ENCODE measurements around the gene DDOST.
A peak's percentile ranks its signal among the peaks of the same experiment; 100 is the strongest.

The DDOST gene
- 86.4 to 103 reads per million in 2 donors for total RNA-seq

- DNase-seq: peak; percentile 76 to 99 (median 93)
Measured at GRCh38 chr1:20661207-20662109, at the start of gene DDOST. Gene DDOST (minus strand): TSS chr1:20661369. CDS start chr1:20661350, 19 bp downstream.

GRCh38 chr1:20710469-20711284, 49.5 kb upstream of the DDOST start:
- no peak for DNase-seq

- DNase-seq: no peak
Measured at GRCh38 chr1:20709868-20710267, 48.7 kb upstream of the DDOST start.

GRCh38 chr1:20708891-20709290, 47.7 kb upstream of the DDOST start:
- no peak for DNase-seq

GRCh38 chr1:20708057-20708456, 46.9 kb upstream of the DDOST start:
- DNase-seq: no peak

- no peak for DNase-seq
Measured at GRCh38 chr1:20706841-20707240, 45.7 kb upstream of the DDOST start.

GRCh38 chr1:20705203-20705755, 44.1 kb upstream of the DDOST start:
- DNase-seq: no peak

- DNase-seq: no peak
Measured at GRCh38 chr1:20704390-20705202, 43.4 kb upstream of the DDOST start.

- DNase-seq: no peak
Measured at GRCh38 chr1:20703124-20703756, 42.1 kb upstream of the DDOST start.

- DNase-seq: no peak
Measured at GRCh38 chr1:20702416-20702815, 41.2 kb upstream of the DDOST start.

GRCh38 chr1:20701847-20702246, 40.7 kb upstream of the DDOST start:
- DNase-seq: no peak

- DNase-seq: no peak
Measured at GRCh38 chr1:20701446-20701845, 40.3 kb upstream of the DDOST start.

- no peak for DNase-seq
Measured at GRCh38 chr1:20700636-20701215, 39.6 kb upstream of the DDOST start.

GRCh38 chr1:20699558-20699957, 38.4 kb upstream of the DDOST start:
- no peak for DNase-seq

- no peak for DNase-seq
Measured at GRCh38 chr1:20698195-20698910, 37.2 kb upstream of the DDOST start.

GRCh38 chr1:20697563-20697962, 36.4 kb upstream of the DDOST start:
- no peak for DNase-seq

GRCh38 chr1:20696397-20697333, 35.5 kb upstream of the DDOST start:
- peak; percentile 34 to 79 (median 60) for DNase-seq

GRCh38 chr1:20695515-20695914, 34.3 kb upstream of the DDOST start:
- no peak for DNase-seq

- no peak for DNase-seq
Measured at GRCh38 chr1:20693623-20694022, 32.5 kb upstream of the DDOST start.

- DNase-seq: no peak
Measured at GRCh38 chr1:20691872-20692271, 30.7 kb upstream of the DDOST start.
